B cell (primary cell): ENCODE data around the gene PNCK. TPM values are rescaled to one million over a fixed set of nuclear protein-coding genes. Genes with fewer than 3 reads are reported as not detected.
"Not testable (repeated sequence)": the region's sequence is repeated elsewhere in the genome, so short reads cannot be mapped to it uniquely, and the experiment has no call there.

Source experiments
- ATAC-seq: fragments of 200-7000 bp; cut with Tn5 transposase; one replicate; pipeline ENCODE4 v1.10.0; 2021; ENCODE audit warnings: low read depth, mild to moderate bottlenecking, moderate number of reproducible peaks, moderate library complexity
- CTCF ChIA-PET: fragments of 350-600 bp; sonication (Branson Sonifier 250); formaldehyde crosslinking; loops from one replicate; lab custom pipeline; 2021; ENCODE audit warnings: antibody characterized with exemption, inconsistent platforms; lab: Charles Lee
- POLR2A ChIA-PET: fragments of 350-600 bp; sonication (Branson Sonifier 250); formaldehyde crosslinking; loops from one replicate; lab custom pipeline; 2021; ENCODE audit warnings: antibody characterized with exemption; lab: Charles Lee
- DNase-seq: peaks from one replicate; pipeline ENCODE4 v3.0.0; 2013
- H2AFZ ChIP-seq: 2 replicates; pipeline ENCODE4 v1.6.1; 2012; ENCODE audit warnings: mild to moderate bottlenecking, low read depth, low read length; ENCODE audit not compliant: insufficient read depth, poor library complexity, severe bottlenecking
- H3K27ac ChIP-seq, 2 donors: 1 replicate in 1 of 2; 2 replicates in 1 of 2; pipeline ENCODE4 v1.5.1; 2012 to 2013; ENCODE audit warnings: low read length in 2 of 2, mild to moderate bottlenecking in 2 of 2, moderate library complexity in 1 of 2
- H3K27me3 ChIP-seq, 4 experiments: fragments of 200-600 bp in 1 of 4; sonication (generic) in 1 of 4; replicated peaks in 1 of 4; 1 replicate in 2 of 4; 2 replicates in 2 of 4; pipeline versions ENCODE4 v1.6.1 to v1.7.0; 2013 to 2016; ENCODE audit warnings: low read length in 3 of 4, mild to moderate bottlenecking in 2 of 4, mixed read lengths in 1 of 4, moderate library complexity in 1 of 4; ENCODE audit not compliant: insufficient read depth in 4 of 4, control insufficient read depth in 3 of 4; ENCODE audit errors: control extremely low read depth in 1 of 4
- H3K36me3 ChIP-seq, 2 experiments: replicated peaks in 1 of 2; 1 replicate in 1 of 2; 2 replicates in 1 of 2; pipeline versions ENCODE4 v1.6.1 to v1.7.1; 2013; ENCODE audit warnings: low read length in 1 of 2; ENCODE audit not compliant: insufficient read depth in 2 of 2, control insufficient read depth in 1 of 2; ENCODE audit errors: control extremely low read depth in 1 of 2, extremely low read depth in 1 of 2
- H3K4me1 ChIP-seq, 2 donors: fragments of 200-600 bp in 1 of 2; sonication (generic) in 1 of 2; 1 replicate in 1 of 2; 2 replicates in 1 of 2; pipeline versions ENCODE4 v1.5.1 to v1.6.1; 2013 to 2017; ENCODE audit warnings: low read length in 2 of 2; ENCODE audit not compliant: control insufficient read depth in 2 of 2, insufficient read depth in 2 of 2
- H3K4me2 ChIP-seq: replicated peaks from 2 replicates; pipeline ENCODE3; 2012; ENCODE audit warnings: mild to moderate bottlenecking, low read depth, low read length; ENCODE audit not compliant: poor library complexity, severe bottlenecking
- H3K4me3 ChIP-seq, 5 experiments: fragments of 200-600 bp in 1 of 5; sonication (generic) in 1 of 5; 1 replicate in 3 of 5; 2 replicates in 2 of 5; pipeline versions ENCODE4 v1.5.1 to v1.7.0; 2011 to 2016; ENCODE audit warnings: low read length in 4 of 5, mild to moderate bottlenecking in 4 of 5, low read depth in 2 of 5, control low read depth in 1 of 5, moderate library complexity in 1 of 5; ENCODE audit not compliant: insufficient read depth in 1 of 5; ENCODE audit errors: control extremely low read depth in 1 of 5, extremely low read depth in 1 of 5
- H3K79me2 ChIP-seq: fragments of 200-600 bp; sonication (generic); one replicate; pipeline ENCODE4 v1.6.0; 2016; ENCODE audit warnings: low read length; ENCODE audit not compliant: control insufficient read depth, insufficient read depth
- H3K9ac ChIP-seq: fragments of 200-600 bp; sonication (generic); 2 replicates; pipeline ENCODE4 v1.6.1; 2017; ENCODE audit warnings: mild to moderate bottlenecking, low read length, moderate library complexity
- H3K9me3 ChIP-seq, 3 donors: one replicate each; pipeline versions ENCODE4 v1.6.1 to v1.7.1; 2013; ENCODE audit warnings: low read length in 2 of 3; ENCODE audit not compliant: control insufficient read depth in 2 of 3, insufficient read depth in 1 of 3; ENCODE audit errors: control extremely low read depth in 1 of 3
- H4K20me1 ChIP-seq: 2 replicates; pipeline ENCODE4 v1.6.0; 2012; ENCODE audit warnings: mild to moderate bottlenecking, low read length; ENCODE audit not compliant: insufficient read depth, control insufficient read depth, poor library complexity, severe bottlenecking
- H3K27ac Mint-ChIP-seq: one replicate; pipeline ENCODE4 v1.8.0; 2021; ENCODE audit warnings: mixed read lengths
- H3K27me3 Mint-ChIP-seq: one replicate; pipeline ENCODE4 v1.8.0; 2021; ENCODE audit warnings: mixed read lengths
- H3K4me1 Mint-ChIP-seq: one replicate; pipeline ENCODE4 v1.8.0; 2021; ENCODE audit warnings: mixed read lengths
- H3K4me3 Mint-ChIP-seq: one replicate; pipeline ENCODE4 v1.8.0; 2021; ENCODE audit warnings: mixed read lengths
- H3K9me3 Mint-ChIP-seq: one replicate; pipeline ENCODE4 v1.8.0; 2022; ENCODE audit warnings: mixed read lengths; ENCODE audit not compliant: insufficient read depth
- CTCF ChIP-seq: fragments of 200-600 bp; IDR thresholded peaks from one replicate; pipeline ENCODE4 v1.8.0; 2022; ENCODE audit warnings: antibody characterized with exemption, mild to moderate bottlenecking
- EZH2 ChIP-seq: IDR thresholded peaks from 2 replicates; pipeline ENCODE4 v1.6.1; 2012; ENCODE audit warnings: borderline replicate concordance, low read depth, mild to moderate bottlenecking, moderate library complexity, low read length; ENCODE audit not compliant: insufficient read depth, poor library complexity, severe bottlenecking
- WGBS: methylation state at CpG from one replicate; pipeline ENCODE4 v1.1.5; 2013; ENCODE audit warnings: missing lambda C conversion rate; ENCODE audit not compliant: insufficient coverage; 5-methylcytosine and 5-hydroxymethylcytosine counted together
- intact Hi-C: fragments of 100-400 bp; cut with micrococcal nuclease; formaldehyde crosslinking; loops from one replicate; pipeline ENCODE4 v1.10.0; 2022
- polyA plus RNA-seq: library from polyadenylated mRNA; depleted of rRNA; stranded (reverse); fragments of >200 nt; gene quantifications from 2 replicates; pipeline ENCODE4 v1.2.3, GENCODE V29; 2012
- total RNA-seq, 2 donors: library from RNA; stranded (reverse); fragments of 120-200 nt in 1 of 2; gene quantifications; 1 replicate in 1 of 2; 2 replicates in 1 of 2; pipeline versions ENCODE4 v1.2.3 to v1.2.4, GENCODE V29; 2013 to 2022

PNCK gene
- total and polyA plus RNA-seq, 2 donors (not counting 1 experiment from before 2014, with no cell fraction given): 0.99 TPM; not detected in 1

GRCh38 chrX:153706799-153707198, 33.2 kb upstream of the PNCK start:
- Mint-ChIP-seq H3K4me3 (no peak overlapping the region), H3K27me3 (no peaks in the 10 kb centered on the region), H3K9me3 (no peaks in the 10 kb centered on the region), H3K27ac (no peak overlapping the region), H3K4me1 (no peaks in the 10 kb centered on the region)
- Histone ChIP-seq H3K9me3 (no peaks in the 10 kb centered on the region), H3K36me3 (peaks cover 0 to 23% of the 10 kb centered on the region in 2 experiments), H3K9ac (no peak overlapping the region), H3K27ac (no peak overlapping the region), H3K4me3 (no peak overlapping the region), H3K79me2 (peaks cover 34% of the 10 kb centered on the region), H3K4me2 (no peak overlapping the region), H3K27me3 (no peaks in the 10 kb centered on the region), H2AFZ (no peak overlapping the region), H3K4me1 (no peaks in the 10 kb centered on the region), H4K20me1 (peaks cover 66% of the 10 kb centered on the region)
- TF ChIP-seq CTCF (no peak), EZH2 (no peak)
- DNase-seq (no peak), ATAC-seq (no peak)
- ChIA-PET POLR2A (no interaction called here), CTCF (interaction anchor here (1.3 kb wide), 1 partner anchor 253 kb away, joined by 3 read pairs; no protein-coding TSS in a partner anchor)
- WGBS: 98% methylated on average over 8 of the region's 9 CpGs
- intact Hi-C loops: no loop called here

GRCh38 chrX:153705403-153706060, 31.9 kb upstream of the PNCK start:
- H3K4me3 ChIP-seq, H3K4me1 Mint-ChIP-seq, H3K9ac ChIP-seq, DNase-seq, CTCF ChIA-PET, H3K4me3 Mint-ChIP-seq, H3K9me3 ChIP-seq, H3K4me2 ChIP-seq, H3K27ac ChIP-seq, H3K27me3 ChIP-seq, H3K4me1 ChIP-seq, POLR2A ChIA-PET, H3K9me3 Mint-ChIP-seq, H3K27me3 Mint-ChIP-seq, intact Hi-C loops, H2AFZ ChIP-seq, H3K27ac Mint-ChIP-seq, ATAC-seq: not testable (repeated sequence)
- Histone ChIP-seq H3K79me2 (peaks cover 22% of the 10 kb centered on the region), H3K36me3 (peaks cover 0 to 29% of the 10 kb centered on the region in 2 experiments), H4K20me1 (peaks cover 63% of the 10 kb centered on the region)
- WGBS: 96% methylated on average over 16 of the region's 18 CpGs

DNA sequence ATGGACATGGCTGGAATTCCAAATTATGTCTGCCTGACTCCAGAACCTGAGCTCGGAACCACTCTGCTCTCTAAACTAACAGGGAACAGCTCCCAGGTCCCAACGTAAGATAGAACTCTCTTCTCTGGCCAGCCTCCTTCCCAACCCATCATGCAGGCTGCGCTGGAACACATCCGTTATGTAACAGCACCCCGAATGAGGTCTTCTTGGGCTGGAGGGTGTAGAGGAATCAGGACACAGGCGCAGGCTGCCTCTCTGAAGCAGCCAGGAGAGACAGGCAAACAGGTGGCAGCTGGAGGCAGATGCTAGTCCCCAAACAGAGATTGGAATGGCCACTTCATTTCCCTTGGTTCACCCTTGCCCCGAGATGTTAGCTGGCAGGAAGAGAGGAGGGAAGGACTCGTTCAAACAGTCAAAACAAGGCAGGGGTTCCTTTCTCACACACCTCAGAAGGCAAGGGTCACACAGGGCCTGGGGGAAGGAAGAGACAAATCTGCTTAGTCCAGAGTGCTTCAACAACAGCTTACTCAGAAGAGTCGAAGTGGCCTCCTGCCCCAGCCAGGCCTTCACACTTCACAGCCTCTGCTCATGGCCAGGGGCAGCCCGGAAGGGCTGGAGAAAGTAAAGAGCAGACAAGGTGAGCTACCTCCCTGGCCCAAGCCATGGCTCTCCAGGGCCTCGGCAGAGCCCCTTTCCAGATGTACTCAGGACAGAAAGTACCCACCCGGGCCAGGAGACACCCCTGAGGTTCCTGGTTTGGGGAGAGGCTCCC, 31.2 kb upstream of the PNCK start:
- H2AFZ ChIP-seq, H3K9me3 Mint-ChIP-seq, H3K4me1 ChIP-seq, H3K4me3 Mint-ChIP-seq, intact Hi-C loops, POLR2A ChIA-PET, H3K27me3 Mint-ChIP-seq, H3K9me3 ChIP-seq, H3K4me3 ChIP-seq, H3K27me3 ChIP-seq, H3K27ac Mint-ChIP-seq, H3K4me2 ChIP-seq, H3K4me1 Mint-ChIP-seq, H3K27ac ChIP-seq, H3K9ac ChIP-seq, DNase-seq, ATAC-seq, CTCF ChIA-PET: not testable (repeated sequence)
- Histone ChIP-seq H3K36me3 (peaks cover 0 to 26% of the 10 kb centered on the region in 2 experiments), H4K20me1 (peaks cover 56% of the 10 kb centered on the region), H3K79me2 (peaks cover 16% of the 10 kb centered on the region)
- WGBS: 100% methylated on average over 2 of the region's 12 CpGs
